GM19035 (cell line): ENCODE results near the gene CRYBG2.
A peak's percentile ranks its signal among the peaks of the same experiment; 100 is the strongest.

ENCODE experiments used
- ATAC-seq: cut with Tn5 transposase; IDR thresholded peaks from one replicate; pipeline ENCODE4 v1.9.1; 2021; ENCODE audit not compliant: unreplicated experiment

The CRYBG2 gene

DNA sequence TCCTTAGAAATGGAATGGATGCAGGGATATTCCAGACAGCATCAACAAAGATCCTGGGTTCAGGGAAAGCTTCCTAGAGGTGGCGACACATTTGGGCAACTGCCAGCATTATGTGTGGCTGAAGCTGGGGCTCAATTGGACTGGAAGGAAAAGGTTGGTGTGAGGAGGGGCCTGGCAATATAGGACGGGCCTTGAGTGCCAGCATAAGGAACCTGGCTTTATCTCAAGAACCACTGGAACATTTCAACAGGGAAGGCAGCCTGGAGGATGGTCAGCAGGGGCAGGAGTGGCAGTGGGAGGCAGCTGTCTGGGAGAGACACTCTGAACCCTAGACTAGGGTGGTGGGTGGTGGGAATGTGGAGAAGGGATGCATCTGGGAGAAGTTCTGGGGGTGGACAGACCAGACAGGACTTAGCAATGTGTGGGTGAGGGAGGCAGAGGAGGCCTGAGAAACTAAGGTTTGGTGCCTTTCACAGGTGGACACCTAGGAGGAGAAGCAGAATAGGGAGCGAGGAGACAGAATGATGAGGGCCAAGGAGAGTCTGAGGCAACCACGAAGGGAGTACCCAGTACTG is 70.6 kb downstream of the CRYBG2 start:
- ATAC-seq = no peak

GRCh38 chr1:26282401-26282918 is 71.5 kb downstream of the CRYBG2 start:
- ATAC-seq = no peak

DNA sequence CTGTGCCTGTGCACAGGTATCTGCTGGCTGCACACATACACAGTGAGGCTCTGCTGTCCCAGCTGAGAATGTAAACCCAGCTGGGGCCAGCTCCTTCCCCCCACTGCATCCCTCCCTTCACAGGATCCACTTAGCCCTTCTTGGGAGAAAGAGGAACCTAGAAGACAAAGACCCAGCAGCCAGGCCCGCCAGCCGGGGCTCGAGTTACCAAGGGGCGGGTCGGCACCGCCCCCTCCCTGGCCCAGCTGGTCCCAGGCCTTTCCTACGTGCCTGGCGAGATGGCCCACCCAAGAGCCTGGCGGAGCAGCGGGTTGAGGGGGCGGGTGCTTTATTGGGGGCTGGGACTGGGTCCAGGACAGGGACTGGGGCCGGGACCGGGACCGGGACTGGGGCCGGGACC is 72.0 kb downstream of the CRYBG2 start:
- no peak for ATAC-seq

DNA sequence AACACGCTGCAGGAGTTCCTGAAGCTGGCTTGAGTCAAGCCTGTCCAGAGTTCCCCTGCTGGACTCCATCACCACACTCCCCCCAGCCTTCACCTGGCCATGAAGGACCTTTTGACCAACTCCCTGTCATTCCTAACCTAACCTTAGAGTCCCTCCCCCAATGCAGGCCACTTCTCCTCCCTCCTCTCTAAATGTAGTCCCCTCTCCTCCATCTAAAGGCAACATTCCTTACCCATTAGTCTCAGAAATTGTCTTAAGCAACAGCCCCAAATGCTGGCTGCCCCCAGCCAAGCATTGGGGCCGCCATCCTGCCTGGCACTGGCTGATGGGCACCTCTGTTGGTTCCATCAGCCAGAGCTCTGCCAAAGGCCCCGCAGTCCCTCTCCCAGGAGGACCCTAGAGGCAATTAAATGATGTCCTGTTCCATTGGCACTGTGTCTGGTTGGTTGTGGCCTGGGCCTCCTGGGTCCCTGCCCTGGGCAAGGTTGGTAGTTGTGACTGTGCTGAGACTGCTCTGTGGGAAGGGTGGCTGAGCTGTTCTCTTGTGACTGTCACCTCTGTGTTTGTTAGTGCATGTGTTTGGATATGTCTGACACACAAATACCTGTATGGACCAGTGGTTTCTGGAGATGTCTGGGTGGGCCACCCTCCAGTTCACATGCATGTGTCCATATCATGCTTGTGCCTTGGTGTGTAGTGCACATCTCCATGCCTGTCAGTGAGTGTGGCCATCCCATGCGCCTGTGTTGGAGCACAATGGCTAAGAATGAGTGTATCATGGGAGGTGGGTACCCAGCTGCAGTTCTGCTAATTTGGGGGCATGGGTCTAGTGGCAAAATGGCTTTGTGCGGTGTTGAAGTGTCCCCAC is 72.6 kb downstream of the CRYBG2 start:
- no peak for ATAC-seq

GRCh38 chr1:26280333-26281042 is 73.4 kb downstream of the CRYBG2 start:
- peak; percentile 23 for ATAC-seq

DNA sequence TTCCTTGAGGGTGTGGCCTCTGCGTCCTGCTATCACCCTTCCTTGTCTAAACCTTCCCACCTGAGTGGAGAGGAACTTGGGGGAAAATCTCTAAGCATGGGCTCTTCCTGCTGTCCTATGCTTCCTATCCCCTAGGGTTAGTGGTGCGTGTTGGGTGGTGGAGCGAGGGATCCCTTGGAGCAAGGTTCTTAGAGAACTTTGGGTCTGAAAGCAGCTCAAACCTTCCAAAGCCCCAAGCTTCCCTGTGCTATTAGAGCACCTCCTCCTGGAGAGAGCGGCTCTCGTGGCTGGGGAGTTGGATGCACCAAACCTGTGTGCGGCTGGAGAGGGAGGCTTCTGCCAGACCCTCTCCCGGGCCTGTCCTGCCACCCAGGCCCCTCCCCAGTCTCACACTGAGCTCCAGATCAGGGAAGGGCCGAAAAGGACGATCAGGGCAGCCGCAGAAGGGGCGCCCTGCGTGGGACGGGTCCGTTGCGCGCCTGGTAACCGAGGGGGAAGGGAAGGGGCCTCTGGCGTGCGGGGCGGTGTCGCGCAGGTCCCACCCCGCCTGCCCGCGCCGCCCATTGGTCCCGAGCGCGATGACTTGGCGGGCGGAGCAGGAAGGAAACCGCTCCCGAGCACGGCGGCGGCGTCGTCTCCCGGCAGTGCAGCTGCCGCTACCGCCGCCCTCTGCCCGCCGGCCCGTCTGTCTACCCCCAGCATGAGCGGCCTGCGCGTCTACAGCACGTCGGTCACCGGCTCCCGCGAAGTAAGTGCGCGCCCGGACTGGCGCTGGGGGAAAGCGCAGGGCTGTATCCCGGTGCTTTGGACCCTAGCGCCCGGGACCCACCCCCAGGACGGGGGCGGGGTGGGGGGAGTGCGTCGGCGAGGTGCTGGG is 74.2 kb downstream of the CRYBG2 start, which contains the start of gene SH3BGRL3:
SH3BGRL3 (plus strand) TSS at position 631 of the 877 bp plus-strand sequence; CDS start at position 701, 70 bp downstream.
- peak; percentile 69 for ATAC-seq

DNA sequence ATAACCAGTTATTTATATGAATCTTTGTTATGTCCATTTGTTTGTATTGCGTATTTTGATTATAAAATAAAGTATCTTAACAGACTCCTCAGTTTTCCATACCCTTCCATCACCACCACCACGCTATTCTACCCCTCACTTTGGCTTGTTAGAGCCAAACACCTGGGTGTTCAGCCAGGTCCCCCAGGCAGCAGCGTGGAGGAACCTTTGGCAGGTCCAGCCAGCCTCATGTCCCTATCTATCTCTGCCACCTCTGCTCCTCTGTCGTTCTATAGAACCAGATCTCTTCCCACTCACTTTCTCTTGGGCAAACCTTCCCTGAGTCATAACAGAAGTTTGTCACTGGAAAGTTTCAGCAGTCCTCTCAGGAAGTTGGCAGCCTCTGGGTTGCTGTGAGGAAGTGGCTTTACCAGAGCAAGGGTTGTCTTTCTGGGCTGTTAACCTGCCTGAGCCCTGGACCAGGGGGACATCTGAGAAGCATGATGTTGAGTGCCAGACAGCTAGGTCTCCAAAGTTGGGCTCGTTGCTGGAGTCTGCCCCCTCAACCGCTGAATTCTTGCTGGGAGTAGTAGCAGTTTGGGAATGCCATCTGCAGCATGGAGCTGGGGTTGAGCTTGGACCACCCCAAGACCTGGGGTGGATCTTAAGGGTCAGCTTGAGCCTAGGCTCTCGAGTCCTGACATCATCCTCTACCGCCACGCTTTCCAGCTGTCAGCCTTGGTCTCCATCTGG is 75.0 kb downstream of the CRYBG2 start:
- no peak for ATAC-seq

DNA sequence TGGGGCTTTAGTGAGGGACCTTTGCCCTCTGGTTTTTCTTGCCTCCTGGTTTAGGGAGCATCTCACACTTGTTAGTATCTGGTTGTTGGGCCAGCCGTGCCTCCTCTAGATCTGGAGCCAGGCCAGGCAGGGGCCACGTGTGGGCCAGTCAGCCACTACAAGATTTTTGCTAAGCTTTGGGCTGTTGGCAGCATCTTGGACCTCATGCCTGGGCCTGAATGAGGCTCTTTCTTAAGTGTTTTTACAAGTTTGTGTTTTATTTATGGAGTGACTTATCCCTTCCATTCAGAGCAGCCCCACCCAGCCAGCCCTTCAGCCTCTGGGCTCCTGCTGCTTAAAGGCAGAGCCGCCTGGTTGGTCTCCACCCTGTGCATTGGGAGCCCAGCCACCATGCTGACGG is 75.6 kb downstream of the CRYBG2 start:
- no peak for ATAC-seq

DNA sequence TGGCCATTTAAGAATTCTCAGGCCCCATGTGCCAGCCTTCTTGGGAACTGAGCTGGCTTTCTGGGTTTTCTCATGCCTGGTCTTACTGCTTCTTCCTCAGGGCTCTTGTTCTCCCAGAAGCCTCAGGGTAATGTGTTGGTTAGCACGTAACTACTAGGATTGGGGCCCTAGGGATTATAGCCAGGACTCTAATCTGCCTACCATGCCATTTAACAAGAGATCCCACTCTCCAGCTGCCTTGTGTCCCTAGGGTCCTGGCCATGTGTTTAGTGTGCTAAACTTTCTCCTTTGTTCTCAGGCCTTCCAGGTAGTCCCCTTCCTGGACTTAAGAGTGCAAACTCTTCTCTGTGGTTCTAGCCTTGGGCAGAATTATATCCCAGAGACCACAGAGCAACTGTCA is 76.2 kb downstream of the CRYBG2 start:
- ATAC-seq = no peak

GRCh38 chr1:26277261-26277661 is 76.7 kb downstream of the CRYBG2 start:
- no peak for ATAC-seq

DNA sequence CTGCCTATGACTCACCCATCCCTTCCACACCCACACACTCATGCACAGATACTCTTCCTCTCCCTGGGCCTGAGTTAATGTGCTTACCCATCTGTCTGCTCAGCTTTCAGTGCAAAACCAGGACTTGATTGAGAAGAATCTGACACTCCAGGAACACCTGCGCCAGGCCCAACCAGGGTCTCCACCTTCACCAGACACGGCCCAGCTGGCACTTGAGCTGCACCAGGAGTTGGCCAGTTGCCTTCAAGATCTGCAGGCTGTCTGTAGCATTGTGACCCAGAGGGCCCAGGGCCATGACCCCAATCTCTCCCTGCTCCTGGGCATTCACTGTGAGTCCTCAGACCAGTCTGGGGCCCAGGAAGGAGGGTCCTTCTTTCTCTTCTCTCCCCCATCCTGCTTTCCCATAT is 77.5 kb downstream of the CRYBG2 start:
- ATAC-seq = no peak

DNA sequence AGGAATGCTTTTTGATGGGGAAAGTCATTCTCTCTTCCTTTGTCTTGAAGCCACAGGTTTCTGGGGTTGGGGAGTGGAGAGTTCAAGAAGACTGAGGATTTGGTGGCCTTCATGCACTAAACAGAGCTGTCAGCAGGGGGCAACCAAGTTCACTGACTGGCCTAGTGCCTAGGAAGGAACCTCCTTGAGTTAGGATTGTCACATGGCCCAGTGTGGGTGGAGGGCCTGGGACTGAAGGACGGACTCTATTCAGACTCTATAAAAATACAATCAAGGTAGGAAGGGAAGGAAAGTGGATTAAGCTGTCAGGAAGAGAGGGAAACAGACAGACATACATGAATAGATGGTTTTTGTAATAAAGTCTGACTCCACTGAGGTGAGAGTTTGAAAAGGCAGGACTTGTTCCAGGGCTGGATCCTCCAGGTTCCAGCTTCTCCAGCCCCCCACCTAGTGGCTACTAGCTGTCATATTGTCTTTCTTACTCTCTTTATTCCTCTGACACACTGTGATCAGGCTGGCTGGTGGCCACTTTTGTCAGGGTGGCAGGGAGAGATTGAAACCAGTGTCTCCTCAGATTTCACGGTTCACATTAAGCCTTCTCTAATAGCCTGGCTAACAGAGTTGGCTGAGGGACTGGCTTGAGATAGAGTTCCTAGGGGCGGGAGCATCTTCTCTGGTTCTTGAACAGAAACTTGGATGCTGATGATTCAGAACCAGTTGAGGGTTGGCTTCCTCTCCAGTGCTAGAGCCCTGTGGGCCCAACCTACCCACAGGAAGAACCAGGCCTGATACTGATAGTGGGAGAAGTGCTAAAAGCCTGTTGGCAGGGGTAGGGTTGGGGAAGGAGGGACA is 78.1 kb downstream of the CRYBG2 start:
- ATAC-seq = no peak

GRCh38 chr1:26274801-26275425 is 79.0 kb downstream of the CRYBG2 start:
- ATAC-seq = no peak
